HG03521 (cell line): Measurements from ENCODE around the gene SOX6.

ENCODE experiments used
- ATAC-seq: cut with Tn5 transposase; IDR thresholded peaks from one replicate; pipeline ENCODE4 v1.9.1; 2021; ENCODE audit warnings: mild to moderate bottlenecking, moderate library complexity; ENCODE audit not compliant: unreplicated experiment

SOX6 gene

DNA sequence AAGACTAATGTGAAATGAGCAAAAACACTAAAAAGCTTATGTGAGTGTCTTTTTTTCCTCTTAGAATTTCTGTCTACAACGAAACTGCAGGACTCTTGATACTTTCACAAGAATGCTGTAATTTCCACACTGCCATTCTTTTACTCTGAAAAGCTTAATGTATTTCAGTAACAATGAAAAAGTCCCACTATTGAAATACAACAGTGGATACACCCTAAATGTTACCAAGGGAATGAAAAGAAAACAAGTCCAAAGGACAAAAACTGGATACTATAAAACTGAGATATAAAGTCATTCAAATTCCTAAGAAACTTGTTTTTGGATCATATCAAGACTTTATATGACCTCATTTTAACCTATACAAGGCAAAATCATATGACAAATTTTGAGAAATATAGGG, 77.4 kb downstream of the SOX6 start:
- ATAC-seq: no peak

DNA sequence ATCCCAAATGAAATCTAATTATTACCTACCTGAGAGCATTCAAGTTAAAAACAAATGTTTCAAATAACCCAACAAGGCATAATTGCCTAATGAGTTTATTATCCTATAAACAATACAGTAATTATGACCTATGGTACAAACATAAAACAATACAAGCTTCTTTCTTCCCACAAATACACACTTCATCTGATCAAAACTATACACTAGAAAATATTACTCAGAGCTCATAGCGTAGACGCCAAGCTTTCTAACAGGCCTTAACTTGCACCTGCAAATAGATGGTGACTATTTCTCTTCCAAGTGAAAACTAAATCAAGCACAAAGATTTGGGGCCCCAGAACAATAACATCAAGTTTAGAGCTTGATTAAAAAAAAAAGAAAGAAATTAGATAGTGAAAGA, 78.1 kb downstream of the SOX6 start:
- no peak for ATAC-seq

DNA sequence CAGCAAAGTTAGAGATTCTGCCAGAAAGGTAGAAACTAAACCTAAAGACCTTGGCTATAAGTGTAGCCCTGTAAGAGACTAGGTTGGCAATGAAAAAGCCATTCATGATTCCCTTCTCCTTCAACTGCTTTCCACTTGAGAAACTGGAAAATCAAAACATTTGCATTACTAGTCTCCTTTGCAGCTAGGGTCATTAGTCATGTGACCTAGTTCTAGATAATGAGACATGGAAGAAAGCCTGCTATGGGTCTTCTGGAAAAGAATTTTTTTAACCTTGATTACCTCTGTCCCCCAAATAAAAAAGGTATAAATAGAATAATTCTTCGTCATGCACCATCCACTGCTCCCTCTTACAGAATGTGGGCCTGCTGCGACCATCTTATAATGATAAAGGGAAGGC, 80.1 kb downstream of the SOX6 start:
- ATAC-seq: no peak

DNA sequence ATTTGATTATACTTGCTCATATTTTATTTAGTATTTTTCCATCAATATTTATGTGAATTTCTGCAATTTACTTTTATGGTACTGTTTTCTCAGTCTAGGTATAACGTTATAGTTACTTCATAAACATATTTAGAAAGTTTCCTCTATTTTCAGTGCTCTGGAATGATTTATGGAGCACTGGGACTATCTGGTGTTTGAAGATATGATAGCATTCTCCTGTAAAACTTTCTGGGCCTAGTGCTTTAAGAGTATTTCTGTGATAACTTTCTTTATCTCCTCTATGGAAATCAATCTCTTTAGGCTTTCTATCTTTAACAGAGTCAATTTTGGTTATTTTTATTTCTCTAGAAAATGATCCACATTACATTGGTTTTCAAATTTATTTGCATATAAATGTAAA, 85.1 kb downstream of the SOX6 start:
- no peak for ATAC-seq

DNA sequence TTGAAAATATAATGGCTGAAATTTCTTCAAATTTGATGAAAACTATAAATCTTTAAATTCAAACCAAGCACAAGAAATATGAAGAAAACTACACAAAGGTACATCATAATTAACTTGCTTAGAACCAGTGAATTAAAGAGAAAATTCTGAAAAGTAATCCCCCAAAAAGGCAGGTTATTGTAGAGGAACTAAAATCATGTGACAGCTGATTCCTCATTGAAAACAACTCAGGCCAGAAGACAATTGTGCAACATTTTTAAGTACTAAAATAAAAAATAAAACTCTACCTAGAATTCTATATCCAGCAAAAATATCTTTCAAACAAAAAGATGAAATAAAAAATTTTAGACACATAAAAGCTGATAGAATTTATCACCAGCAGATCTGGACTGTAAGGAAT, 90.3 kb downstream of the SOX6 start:
- no peak for ATAC-seq

DNA sequence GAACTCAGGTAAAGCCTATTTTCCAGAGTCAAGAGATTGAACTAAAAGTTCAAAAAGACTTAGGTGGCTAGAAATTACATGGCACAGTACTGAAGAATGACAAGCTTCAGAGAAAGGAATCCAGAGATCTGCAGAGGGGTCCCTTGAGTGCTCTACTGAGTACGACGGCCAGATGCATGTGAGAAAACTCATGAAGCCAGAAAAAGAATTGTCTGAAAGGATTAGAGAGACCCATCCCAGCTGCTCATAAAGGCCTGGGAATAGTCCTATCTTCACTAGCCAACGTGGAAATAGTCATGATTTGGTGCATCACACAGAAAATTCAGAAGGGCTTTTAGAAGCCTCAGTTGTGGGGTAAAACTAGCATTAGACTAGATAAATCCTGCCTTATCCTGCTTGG, 91.3 kb downstream of the SOX6 start:
- ATAC-seq: no peak

DNA sequence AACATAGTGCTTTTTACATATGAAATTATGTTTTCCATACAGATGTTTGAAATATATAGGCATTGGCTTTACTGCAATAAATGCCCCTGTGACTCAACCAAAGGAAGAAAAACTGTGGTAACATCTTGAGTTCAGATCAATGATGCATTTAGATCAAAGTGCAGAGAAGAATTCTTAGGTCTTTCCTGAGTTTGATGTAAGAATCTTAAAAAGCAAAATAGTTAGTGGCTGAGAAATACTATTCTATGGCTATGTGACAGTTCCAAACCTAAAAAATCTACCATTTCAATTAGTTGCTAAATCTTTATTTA, 93.7 kb downstream of the SOX6 start:
- no peak for ATAC-seq

DNA sequence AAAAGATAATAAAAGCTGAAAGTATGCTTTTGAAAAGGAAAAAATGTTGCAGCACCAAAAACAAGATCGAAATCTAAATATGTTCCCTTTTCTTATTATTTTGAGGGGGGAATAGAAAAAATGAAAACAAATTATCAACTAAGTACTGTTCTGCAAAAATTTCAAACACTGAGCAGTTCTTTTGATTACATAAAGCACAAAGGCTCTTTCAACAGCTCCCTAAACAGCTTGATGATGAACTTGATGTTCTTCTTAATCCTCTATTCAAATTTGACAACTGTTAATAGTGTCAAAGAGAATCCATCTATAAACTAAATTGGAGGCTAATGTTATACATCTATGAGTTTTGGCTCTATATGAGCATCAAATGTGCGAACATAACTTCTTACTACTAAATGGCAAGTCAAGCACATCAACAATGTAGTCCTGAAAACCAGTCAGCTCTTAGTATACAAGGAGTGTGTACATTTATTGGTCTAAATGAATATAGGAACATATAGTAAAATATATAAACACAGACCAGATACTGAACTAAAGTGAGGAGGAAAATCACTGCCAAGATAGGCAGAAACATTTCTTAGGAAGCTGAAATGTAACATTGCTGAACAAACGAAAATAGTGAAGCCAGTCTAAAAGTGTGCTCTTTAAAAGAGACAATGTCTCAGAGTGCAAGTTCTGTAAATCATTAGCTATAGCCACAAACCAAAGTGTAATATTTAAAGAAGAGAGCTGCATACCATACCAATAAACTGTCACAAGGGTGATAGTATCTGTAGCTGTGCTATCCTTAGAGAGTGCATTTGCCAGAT, 94.3 kb downstream of the SOX6 start:
- ATAC-seq: peak; percentile 86

DNA sequence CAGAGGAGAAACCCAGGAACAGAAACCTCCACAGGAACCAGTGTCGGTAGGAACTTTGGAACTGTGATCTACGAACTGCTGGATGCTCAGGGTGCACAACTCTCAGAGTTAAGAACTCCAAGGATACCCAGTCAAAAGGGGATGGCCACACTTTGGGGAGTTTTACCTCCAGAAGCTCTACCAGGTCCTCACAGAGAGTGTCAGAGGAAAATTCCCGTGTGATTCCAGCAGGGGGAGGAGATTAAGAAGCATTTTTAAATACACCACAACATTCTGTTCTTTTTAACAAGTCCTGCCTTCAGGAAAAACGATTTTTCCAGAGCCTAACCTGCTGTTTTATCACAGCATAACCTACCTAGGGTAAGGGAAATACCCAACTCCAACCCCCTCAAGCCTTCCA, 104.0 kb downstream of the SOX6 start:
- ATAC-seq: no peak

DNA sequence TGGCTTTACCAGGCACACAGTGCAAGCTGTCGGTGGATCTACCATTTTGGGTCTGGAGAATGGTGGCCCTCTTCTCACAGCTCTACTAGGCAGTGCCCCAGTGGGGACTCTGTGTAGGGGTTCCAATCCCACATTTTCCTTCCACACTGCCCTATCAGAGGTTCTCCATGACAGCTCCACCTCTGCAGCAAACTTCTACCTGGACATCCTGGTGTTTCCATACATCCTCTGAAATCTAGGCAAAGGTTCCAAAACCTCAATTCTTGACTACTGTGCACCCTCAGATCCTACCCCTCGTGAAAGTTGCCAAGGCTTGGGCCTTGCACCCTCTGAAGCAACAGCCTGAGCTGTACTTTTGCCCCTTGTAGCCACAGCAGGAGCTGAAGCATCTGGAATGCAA, 108.1 kb downstream of the SOX6 start:
- ATAC-seq: no peak

DNA sequence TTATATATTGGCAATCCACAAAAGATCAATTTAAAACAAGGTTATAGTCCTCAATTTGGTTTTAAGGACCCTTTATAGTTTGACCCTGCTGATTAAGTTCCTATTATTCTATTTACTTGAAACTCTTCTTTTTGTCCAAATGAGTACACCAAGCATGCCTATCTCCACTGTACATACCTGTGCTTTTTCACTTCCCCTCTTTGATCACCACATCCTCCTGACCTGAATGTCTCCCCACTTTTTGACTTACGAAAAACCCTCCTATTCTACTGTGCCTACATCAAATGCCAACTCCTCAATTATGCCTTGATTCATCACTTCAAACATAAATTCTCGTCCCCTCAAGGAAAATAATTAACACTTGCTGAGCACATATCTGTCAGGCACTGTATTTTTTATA, 113.5 kb downstream of the SOX6 start:
- ATAC-seq: peak; percentile 82

DNA sequence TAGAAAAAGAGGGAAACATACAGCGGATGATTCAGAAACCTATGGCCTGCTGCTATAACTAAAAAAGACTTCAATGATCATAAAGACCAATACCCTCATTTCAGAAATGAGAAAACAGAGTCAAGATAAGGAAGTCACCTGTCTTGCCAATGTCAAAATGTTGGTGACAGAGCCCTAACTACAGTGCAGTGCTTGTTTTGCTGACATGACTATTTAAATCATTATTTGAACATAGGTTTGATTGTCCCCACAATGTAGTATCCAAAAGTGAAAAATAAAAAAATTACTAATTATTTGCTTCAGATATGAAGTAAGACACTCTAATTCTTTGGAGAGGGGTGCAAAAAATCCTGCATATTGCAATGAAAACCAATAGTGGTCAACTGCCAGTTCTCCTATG, 115.7 kb downstream of the SOX6 start:
- ATAC-seq: no peak

DNA sequence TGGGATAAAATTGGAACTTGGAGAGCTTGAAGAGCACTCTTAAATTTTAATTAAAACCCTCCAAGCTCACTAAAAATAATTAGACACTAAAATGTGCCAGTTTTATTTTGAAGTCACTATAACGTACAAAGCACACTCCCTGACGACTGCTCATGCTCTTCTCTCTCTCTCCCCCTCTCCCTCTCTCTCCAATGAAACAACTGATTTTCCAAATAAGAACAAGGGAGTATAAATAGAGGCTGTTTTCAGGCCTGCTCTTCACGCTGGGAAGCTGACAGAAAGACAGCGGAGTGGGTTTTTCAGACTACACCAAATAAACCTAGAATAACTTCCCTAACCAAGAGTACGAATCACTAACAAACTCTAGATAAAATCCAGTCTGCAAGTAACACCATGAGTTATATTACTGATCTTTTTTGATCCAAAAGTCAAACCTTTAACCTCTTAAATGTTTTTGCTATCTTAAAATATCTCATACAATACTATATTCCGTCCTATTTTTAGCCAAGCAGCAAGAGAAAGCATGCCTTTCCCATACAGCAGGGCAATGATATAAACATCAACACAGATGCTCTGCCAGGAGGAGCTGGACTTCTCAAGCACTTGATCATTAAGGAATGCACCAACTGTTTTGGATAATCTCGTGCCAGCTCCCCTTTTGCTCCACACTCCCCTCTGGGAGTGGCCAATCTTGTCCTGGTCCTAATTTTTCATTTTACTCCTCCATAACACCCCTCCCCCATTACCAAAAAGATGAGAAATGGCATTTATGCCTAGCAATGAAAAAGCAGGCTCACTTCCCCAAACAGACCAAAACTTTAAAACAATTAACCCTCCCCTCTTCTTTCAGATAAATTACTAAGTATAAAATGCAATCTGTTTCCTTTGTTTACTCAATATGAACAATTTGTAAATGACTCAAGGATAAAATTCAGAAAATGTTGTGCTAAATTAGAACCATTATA, 116.9 kb downstream of the SOX6 start:
- ATAC-seq: no peak

DNA sequence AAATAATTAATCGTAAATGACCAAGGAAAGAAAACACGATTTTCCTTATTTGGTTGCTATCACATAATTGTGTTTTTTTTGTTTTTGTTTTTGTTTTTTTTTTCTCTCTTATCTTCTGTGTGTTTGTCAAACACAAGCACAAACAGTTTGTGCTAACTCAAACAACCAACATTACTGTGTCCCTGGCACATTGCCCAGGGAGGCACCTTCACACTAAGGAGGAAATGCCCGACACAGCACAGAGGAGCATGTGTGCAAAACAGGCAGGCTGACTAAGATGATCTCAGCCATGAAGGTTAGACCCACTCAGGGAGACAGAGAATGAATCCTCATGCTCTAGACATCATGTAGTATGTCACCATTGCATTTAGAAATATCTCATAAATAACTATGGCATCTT, 130.1 kb downstream of the SOX6 start:
- no peak for ATAC-seq

DNA sequence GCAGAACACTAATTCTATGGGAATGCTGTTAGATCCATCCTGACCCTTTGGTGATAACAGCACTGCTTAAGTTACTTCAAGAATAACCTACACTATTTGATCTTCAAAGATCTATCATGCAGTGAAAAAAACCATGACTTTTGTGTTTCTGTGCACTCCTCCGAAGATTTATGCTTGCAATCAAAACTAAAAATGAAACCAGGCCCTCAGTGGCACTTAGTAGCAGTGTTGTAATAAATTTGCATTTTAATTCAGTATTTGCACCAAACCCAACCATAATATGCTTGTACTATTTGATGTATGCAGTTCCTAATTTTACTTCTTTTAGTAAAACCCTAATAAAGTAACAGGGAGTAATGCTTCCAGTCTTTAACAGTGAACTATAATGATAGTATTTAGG, 130.7 kb downstream of the SOX6 start:
- no peak for ATAC-seq

DNA sequence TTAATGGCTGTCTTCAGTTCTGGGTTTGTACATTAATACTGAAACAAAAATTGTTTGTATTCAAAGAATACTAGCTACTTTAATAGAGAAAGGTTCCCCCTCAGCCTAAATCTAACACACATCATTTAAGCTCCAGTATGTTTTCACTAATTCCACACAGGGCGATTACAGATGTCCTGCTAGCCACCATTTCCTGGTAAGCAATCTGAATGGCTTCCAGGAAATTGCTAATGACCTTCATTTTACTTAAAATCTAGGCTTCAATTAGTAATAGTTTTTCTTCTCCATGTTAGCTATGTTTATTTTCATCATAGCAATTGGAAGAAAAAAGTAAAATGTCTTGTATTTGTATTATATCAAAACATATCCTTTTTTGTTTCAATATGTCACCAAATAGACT, 132.8 kb downstream of the SOX6 start:
- ATAC-seq: no peak

DNA sequence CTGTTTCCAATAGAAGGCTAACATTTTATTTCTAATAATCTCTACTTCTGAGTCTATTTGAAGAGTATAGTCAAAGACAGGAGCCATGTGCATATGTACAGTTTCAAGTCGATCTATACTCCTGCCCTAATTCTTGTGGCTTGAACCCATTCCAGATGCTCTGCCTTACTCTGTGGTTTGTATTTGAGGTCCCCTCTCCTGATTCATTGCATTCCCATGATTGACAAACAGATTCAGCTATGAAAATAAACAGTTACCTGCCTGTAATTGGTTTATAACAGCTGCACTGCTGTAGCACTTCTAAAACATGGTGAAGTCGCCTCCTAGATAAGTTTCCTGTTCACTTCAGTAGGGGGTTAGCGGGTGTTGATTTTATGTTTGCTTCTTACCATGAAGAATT, 138.7 kb downstream of the SOX6 start:
- ATAC-seq: no peak

DNA sequence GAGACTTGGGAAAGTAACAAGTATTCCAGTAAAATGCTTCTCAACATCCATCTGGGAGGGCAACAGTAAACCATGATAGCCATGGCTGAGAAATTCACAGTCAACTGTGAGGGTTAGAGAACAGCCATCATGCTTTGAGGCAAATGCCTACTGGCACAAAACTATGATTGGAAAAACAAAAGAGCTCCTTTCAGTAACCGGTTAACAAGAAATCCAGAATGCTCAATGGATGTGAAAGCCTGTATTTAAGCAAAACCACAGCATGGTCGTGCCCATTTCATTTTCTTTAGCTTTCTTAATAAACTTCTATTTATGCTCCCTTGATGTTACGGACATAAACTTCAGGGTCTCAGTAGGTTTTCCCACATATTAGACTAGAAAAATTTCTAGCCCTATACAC, 139.5 kb downstream of the SOX6 start:
- no peak for ATAC-seq

DNA sequence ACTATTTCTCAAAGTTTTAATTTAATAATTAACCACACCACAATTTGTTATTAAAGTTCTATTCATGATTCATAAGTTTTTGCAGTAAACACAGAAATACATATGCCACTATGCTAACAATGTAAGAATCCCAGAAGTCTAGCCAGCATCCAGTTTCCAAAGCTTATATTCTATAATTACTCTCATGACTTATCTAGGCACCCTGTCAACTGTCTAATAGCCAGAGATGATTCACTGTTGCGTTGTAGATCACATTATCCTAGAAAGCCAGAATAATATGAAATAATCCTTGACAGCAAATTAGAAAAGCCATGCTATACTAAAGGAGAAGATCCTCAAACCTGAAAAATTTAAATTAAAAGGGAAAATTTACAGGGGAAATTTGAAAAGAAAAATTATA, 141.0 kb downstream of the SOX6 start:
- ATAC-seq: no peak

DNA sequence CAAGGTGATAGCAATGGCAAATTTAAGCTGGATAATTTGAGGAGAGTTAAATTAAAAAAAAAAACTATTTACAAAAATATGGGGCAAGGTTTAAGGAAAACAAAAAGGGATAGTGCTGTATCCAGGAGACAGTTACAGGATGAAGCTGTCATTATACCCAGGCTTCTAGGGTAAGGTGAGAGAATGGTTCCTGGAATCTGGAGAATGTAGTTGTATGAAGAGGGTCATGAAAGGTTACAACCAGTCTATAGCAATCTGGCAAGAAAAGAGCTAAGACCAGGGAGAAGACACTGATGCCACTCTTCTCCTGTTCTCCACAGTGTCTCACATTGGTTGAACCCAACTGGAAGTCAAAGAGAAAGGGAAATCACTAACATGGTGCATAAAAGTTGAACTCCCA, 144.9 kb downstream of the SOX6 start:
- no peak for ATAC-seq

DNA sequence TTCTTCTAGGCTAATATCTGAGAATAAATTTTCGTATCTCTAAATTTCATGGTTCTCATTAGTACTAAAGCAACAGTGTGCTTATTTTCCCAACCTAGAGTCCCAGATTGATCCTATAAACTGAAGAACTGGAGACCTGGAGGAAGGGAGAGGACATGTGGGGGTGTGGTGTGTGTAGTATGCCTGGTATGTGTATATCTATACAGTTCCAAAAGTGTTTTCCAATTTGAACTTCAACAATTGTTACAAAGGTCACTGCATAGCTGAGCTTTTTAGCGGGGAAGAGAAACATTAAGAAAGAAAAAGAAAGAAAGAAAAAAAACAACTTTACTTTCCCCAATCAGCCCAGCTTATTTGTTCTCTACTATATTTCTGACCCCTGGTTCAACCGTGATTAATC, 152.1 kb downstream of the SOX6 start:
- ATAC-seq: no peak

DNA sequence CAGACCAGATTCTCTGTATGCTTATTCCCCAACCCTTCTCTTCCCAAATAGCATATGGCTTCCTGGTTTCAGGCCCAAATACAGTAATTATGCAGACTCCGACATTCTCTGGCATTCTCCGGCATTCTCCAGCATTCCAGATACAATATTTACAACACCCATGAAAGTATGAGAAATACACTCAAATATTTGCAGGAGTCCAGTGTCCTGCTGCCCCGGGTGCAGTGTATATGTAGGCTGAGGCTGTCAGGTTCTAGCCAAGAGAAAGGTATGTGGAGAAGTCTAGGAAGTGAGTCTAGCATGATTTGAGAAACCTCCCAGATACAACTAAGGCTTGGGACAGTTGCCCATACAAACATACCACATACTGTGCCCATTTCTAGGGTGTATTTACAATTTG, 160.7 kb downstream of the SOX6 start:
- no peak for ATAC-seq
